ENCODE measurements around the gene BTG2. TPM values are rescaled to one million over a fixed set of nuclear protein-coding genes. Genes with fewer than 3 reads are reported as not detected.

The BTG2 gene
- total and polyA plus RNA-seq, 2 experiments from 2014 or later = 6.3 to 9.1 TPM

DNA sequence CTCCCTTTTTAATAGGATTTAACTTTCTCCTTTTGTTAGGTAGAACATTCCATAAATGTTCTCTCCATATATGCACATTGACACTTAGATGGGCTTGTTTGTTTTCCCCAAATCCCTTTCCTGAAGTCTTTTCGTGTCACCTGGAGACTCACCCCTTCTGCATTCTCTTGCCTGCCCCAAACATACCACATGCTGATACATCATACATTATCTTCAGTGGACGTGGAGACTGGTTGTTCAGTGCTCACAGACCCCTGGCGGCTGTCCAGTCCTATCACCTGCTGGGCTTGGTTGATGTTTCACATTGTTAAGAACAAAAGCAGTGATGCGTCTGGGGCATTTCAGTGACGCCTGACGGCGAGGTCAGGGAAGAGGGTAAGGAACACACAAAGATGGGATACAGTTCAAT, 23.4 kb downstream of the BTG2 start:
- peaks cover 6% of the 10 kb centered on the region; the same call in 1 of the 2 replicates for H3F3A ChIP-seq (replicated peaks; ENCODE audit: low read depth)
- H3K36me3 ChIP-seq (ENCODE audit: insufficient read depth) = no peaks in the 10 kb centered on the region
- no peak overlapping the region for H2AFZ ChIP-seq
- TF ChIP-seq ZNF462 (CRISPR knock-in tag; IDR thresholded peaks at IDR 0.05) (no peak), EZH2phosphoT487 (IDR thresholded peaks at IDR 0.05; ENCODE audit: unreplicated experiment) (no peak), CREB1 (CRISPR knock-in tag; IDR thresholded peaks at IDR 0.05; ENCODE audit: low read depth) (no peak), JUNB (IDR thresholded peaks at IDR 0.05; ENCODE audit: unreplicated experiment) (no peak)
- TF ChIP-seq, protein P1, sequence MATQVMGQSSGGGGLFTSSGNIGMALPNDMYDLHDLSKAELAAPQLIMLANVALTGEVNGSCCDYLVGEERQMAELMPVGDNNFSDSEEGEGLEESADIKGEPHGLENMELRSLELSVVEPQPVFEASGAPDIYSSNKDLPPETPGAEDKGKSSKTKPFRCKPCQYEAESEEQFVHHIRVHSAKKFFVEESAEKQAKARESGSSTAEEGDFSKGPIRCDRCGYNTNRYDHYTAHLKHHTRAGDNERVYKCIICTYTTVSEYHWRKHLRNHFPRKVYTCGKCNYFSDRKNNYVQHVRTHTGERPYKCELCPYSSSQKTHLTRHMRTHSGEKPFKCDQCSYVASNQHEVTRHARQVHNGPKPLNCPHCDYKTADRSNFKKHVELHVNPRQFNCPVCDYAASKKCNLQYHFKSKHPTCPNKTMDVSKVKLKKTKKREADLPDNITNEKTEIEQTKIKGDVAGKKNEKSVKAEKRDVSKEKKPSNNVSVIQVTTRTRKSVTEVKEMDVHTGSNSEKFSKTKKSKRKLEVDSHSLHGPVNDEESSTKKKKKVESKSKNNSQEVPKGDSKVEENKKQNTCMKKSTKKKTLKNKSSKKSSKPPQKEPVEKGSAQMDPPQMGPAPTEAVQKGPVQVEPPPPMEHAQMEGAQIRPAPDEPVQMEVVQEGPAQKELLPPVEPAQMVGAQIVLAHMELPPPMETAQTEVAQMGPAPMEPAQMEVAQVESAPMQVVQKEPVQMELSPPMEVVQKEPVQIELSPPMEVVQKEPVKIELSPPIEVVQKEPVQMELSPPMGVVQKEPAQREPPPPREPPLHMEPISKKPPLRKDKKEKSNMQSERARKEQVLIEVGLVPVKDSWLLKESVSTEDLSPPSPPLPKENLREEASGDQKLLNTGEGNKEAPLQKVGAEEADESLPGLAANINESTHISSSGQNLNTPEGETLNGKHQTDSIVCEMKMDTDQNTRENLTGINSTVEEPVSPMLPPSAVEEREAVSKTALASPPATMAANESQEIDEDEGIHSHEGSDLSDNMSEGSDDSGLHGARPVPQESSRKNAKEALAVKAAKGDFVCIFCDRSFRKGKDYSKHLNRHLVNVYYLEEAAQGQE (IDR thresholded peaks at IDR 0.05; ENCODE audit: unreplicated experiment) = no peak
- TF ChIP-seq, protein P2, sequence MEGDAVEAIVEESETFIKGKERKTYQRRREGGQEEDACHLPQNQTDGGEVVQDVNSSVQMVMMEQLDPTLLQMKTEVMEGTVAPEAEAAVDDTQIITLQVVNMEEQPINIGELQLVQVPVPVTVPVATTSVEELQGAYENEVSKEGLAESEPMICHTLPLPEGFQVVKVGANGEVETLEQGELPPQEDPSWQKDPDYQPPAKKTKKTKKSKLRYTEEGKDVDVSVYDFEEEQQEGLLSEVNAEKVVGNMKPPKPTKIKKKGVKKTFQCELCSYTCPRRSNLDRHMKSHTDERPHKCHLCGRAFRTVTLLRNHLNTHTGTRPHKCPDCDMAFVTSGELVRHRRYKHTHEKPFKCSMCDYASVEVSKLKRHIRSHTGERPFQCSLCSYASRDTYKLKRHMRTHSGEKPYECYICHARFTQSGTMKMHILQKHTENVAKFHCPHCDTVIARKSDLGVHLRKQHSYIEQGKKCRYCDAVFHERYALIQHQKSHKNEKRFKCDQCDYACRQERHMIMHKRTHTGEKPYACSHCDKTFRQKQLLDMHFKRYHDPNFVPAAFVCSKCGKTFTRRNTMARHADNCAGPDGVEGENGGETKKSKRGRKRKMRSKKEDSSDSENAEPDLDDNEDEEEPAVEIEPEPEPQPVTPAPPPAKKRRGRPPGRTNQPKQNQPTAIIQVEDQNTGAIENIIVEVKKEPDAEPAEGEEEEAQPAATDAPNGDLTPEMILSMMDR (conservative IDR thresholded peaks at IDR 0.05; ENCODE audit: low read depth in 2 of 2) = peak in 1 of 2 experiments; percentile 33; a peak in 2 of 4 replicates
- TF ChIP-seq, protein P3, sequence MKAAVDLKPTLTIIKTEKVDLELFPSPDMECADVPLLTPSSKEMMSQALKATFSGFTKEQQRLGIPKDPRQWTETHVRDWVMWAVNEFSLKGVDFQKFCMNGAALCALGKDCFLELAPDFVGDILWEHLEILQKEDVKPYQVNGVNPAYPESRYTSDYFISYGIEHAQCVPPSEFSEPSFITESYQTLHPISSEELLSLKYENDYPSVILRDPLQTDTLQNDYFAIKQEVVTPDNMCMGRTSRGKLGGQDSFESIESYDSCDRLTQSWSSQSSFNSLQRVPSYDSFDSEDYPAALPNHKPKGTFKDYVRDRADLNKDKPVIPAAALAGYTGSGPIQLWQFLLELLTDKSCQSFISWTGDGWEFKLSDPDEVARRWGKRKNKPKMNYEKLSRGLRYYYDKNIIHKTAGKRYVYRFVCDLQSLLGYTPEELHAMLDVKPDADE (IDR thresholded peaks at IDR 0.05) = no peak
- H3K79me2 ChIP-seq (replicated peaks; ENCODE audit: insufficient read depth) = no peaks in the 10 kb centered on the region
- Mint-ChIP-seq H3K27ac (no peak overlapping the region), H3K36me3 (ENCODE audit: low read depth) (no peaks in the 10 kb centered on the region), H3K9me3 (no peaks in the 10 kb centered on the region), H3K4me3 (peak overlapping the region; percentile 69; the same call in 1 of the 3 replicates), H3K27me3 (ENCODE audit: insufficient read depth, low read depth, poor library complexity) (peaks cover 23% of the 10 kb centered on the region), H3K4me1 (peaks cover 49% of the 10 kb centered on the region)
- no peak overlapping the region for H3K4me3 ChIP-seq
- H3K4me1 ChIP-seq (ENCODE audit: insufficient read depth) = peaks cover 37% of the 10 kb centered on the region
- H4K20me1 ChIP-seq (replicated peaks; ENCODE audit: insufficient read depth) = no peaks in the 10 kb centered on the region
- DNase-seq (ENCODE audit: low spot score) = peak; percentile 64
- H3K27ac ChIP-seq (ENCODE audit: low read depth) = no peak overlapping the region
- no peaks in the 10 kb centered on the region for H3K9me2 ChIP-seq (ENCODE audit: insufficient read depth)
- peaks cover 51% of the 10 kb centered on the region for H3K27me3 ChIP-seq (ENCODE audit: insufficient read depth)
- no peak for ATAC-seq
- peak overlapping the region; percentile 77 for H3K4me2 ChIP-seq
